ENCODE data around the gene DGKQ. TPM values are rescaled to one million over a fixed set of nuclear protein-coding genes. Genes with fewer than 3 reads are reported as not detected.

Gene DGKQ
- total and polyA plus RNA-seq, 2 of the 13 experiments (the other 11 are each of a cell fraction or from before 2014, with no cell fraction given) = 4.5 to 7.2 TPM

DNA sequence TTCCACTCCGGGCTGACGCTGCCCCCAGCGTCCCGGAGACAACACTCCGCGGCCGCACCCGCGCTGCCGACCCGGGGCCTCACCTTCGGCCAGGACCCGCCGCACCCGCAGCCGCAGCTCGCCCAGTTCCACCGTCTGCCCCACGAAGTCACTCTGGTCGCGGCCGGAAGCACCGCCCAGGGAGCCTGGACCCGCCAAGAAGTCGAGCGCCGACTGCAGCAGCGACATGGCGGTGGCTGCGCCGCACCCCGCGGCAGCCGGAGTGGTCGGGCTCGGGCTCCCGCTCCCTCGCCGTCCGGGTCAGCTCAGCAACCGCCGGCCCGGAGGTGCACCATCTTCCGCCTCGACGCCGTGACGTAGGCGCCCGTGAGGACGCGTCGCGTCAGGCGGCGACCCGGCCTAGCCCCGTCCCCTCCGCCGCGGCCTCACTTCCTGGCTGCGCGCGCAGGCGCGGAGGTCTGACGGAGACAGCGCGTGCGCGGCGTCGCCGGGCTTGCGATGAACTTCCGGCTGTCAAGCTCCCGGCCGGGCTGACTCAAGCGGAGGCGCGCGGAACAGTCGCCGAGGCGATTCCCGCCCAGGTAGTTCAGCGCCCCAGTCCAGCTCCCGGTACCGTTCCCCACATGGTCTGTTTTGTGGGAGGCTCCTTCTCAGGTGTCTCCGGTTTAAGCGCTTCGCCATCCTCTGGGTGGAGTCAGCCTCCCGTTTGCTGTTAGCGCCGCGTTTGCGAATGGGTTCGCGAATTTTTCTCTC, 41.2 kb downstream of the DGKQ start, which contains the start of the genes GAK and TMEM175 (continued):
- 0 out of 2 replicates have a peak, but pooled peaks have one; percentile 13 for TF ChIP-seq RERE (CRISPR knock-in tag; IDR thresholded peaks at IDR 0.05; ENCODE audit: low read depth)
- no peak for TF ChIP-seq ZNF264 (CRISPR knock-in tag; IDR thresholded peaks at IDR 0.05)
- no peak for TF ChIP-seq CTCF (CRISPR knock-in tag; IDR thresholded peaks at IDR 0.05)
- peak; percentile 12 for TF ChIP-seq ZNF407 (CRISPR knock-in tag; IDR thresholded peaks at IDR 0.05; ENCODE audit: not compliant biosample characterization)
- no peak for TF ChIP-seq HNRNPH1 (optimal IDR thresholded peaks at IDR 0.05; ENCODE audit: low read depth, low read length)
- peak; percentile 76; the same call in 1 of the 2 replicates for TF ChIP-seq ZNF780A (CRISPR knock-in tag; IDR thresholded peaks at IDR 0.05)
- 0 out of 2 replicates have a peak, but pooled peaks have one; percentile 82 for TF ChIP-seq ZNF678 (CRISPR knock-in tag; IDR thresholded peaks at IDR 0.05)
- peak; percentile 84 for TF ChIP-seq U2AF1 (optimal IDR thresholded peaks at IDR 0.05; ENCODE audit: low read depth, low read length)
- peak; percentile 60; the same call in 1 of the 2 replicates for TF ChIP-seq ZNF768 (CRISPR knock-in tag; IDR thresholded peaks at IDR 0.05)
- TF ChIP-seq ZNF496 (CRISPR knock-in tag; IDR thresholded peaks at IDR 0.05; ENCODE audit: insufficient replicate concordance) = no peak
- peak; percentile 69; the same call in 1 of the 2 replicates for TF ChIP-seq CHCHD3 (CRISPR knock-in tag; IDR thresholded peaks at IDR 0.05)
- 0 out of 4 replicates have a peak, but pooled peaks of 1 of the 2 experiments have one; percentile 26 for TF ChIP-seq KLF16 (CRISPR knock-in tag; IDR thresholded peaks at IDR 0.05)
- TF ChIP-seq RCOR2 (CRISPR knock-in tag; IDR thresholded peaks at IDR 0.05) = no peak
